H1 (cell line): ENCODE results near the gene HLA-A. TPM values are rescaled to one million over a fixed set of nuclear protein-coding genes. Genes with fewer than 3 reads are reported as not detected.

ENCODE experiments used
- CTCF ChIA-PET: fragments of 300-600 bp; sonication (Branson Sonifier 250); formaldehyde crosslinking; loops from one replicate; lab custom pipeline; 2021; ENCODE audit not compliant: partially characterized antibody; lab: Charles Lee
- POLR2A ChIA-PET: fragments of 300-600 bp; sonication (Branson Sonifier 250); formaldehyde crosslinking; loops from one replicate; lab custom pipeline; 2021; ENCODE audit warnings: inconsistent platforms; ENCODE audit not compliant: partially characterized antibody; lab: Charles Lee
- DNase-seq, 2 experiments: peaks; one replicate each; pipeline versions ENCODE4 v3.0.0 to v3.0.0-alpha.2; 2010 to 2022; ENCODE audit warnings: low spot score in 2 of 2, low read depth in 1 of 2, mixed read lengths in 1 of 2
- FAIRE-seq: peaks from 2 replicates; lab custom pipeline; 2011; peaks lifted over from hg19 to GRCh38; lab: Jason Lieb, UNC
- H2AFZ ChIP-seq: 2 replicates; pipeline ENCODE4 v1.8.1; 2012; ENCODE audit warnings: low read length, inconsistent platforms
- H2AK5ac ChIP-seq: 2 replicates; pipeline ENCODE4 v1.6.1; 2013; ENCODE audit warnings: low read depth, low read length
- H2BK120ac ChIP-seq: replicated peaks from 2 replicates; pipeline ENCODE3; 2013; ENCODE audit warnings: low read depth, low read length, inconsistent platforms
- H2BK12ac ChIP-seq: 2 replicates; pipeline ENCODE4 v1.6.1; 2013; ENCODE audit warnings: low read depth, low read length
- H2BK15ac ChIP-seq: 2 replicates; pipeline ENCODE4 v1.6.1; 2013; ENCODE audit warnings: low read length
- H2BK20ac ChIP-seq: 2 replicates; pipeline ENCODE4 v1.6.1; 2013; ENCODE audit warnings: low read length
- H2BK5ac ChIP-seq: 2 replicates; pipeline ENCODE4 v1.6.1; 2013; ENCODE audit warnings: low read depth, low read length
- H3K14ac ChIP-seq: 2 replicates; pipeline ENCODE4 v1.6.1; 2013; ENCODE audit warnings: inconsistent platforms; ENCODE audit not compliant: insufficient read length
- H3K18ac ChIP-seq: 2 replicates; pipeline ENCODE4 v1.6.1; 2013; ENCODE audit warnings: low read length; ENCODE audit errors: extremely low read depth
- H3K23ac ChIP-seq: 2 replicates; pipeline ENCODE4 v1.6.1; 2013; ENCODE audit warnings: inconsistent platforms; ENCODE audit not compliant: insufficient read length
- H3K23me2 ChIP-seq: 2 replicates; pipeline ENCODE4 v1.6.1; 2013; ENCODE audit warnings: low read depth, low read length
- H3K27ac ChIP-seq: 2 replicates; pipeline ENCODE4 v1.6.1; 2011; ENCODE audit warnings: low read depth, low read length, inconsistent platforms
- H3K27me3 ChIP-seq, 4 experiments: replicated peaks in 1 of 4; 1 replicate in 1 of 4; 2 replicates in 3 of 4; pipeline versions ENCODE4 v1.6.1 to v1.8.1; 2011 to 2013; ENCODE audit warnings: low read length in 3 of 4, mild to moderate bottlenecking in 3 of 4, inconsistent platforms in 2 of 4, mixed read lengths in 2 of 4, moderate library complexity in 1 of 4; ENCODE audit not compliant: control insufficient read depth in 3 of 4, insufficient read depth in 3 of 4; ENCODE audit errors: extremely low read depth in 1 of 4
- H3K36me3 ChIP-seq, 4 experiments: 2 replicates each; pipeline versions ENCODE4 v1.6.1 to v1.8.1; 2011 to 2013; ENCODE audit warnings: mild to moderate bottlenecking in 4 of 4, low read length in 3 of 4, moderate library complexity in 2 of 4, control low read depth in 1 of 4, inconsistent platforms in 1 of 4; ENCODE audit not compliant: insufficient read depth in 4 of 4, control insufficient read depth in 2 of 4
- H3K4ac ChIP-seq: replicated peaks from 2 replicates; pipeline ENCODE3; 2013; ENCODE audit warnings: low read length, low read depth, mixed read lengths, inconsistent platforms; ENCODE audit not compliant: insufficient read length
- H3K4me1 ChIP-seq, 4 experiments: replicated peaks in 1 of 4; 1 replicate in 1 of 4; 2 replicates in 3 of 4; pipeline versions ENCODE4 v1.6.1 to v1.8.1; 2011 to 2013; ENCODE audit warnings: low read length in 3 of 4, inconsistent platforms in 2 of 4, mixed read lengths in 1 of 4; ENCODE audit not compliant: insufficient read depth in 4 of 4, control insufficient read depth in 3 of 4
- H3K4me2 ChIP-seq, 2 experiments: 2 replicates each; pipeline versions ENCODE4 v1.6.1 to v1.8.1; 2011 to 2013; ENCODE audit warnings: low read depth in 2 of 2, low read length in 2 of 2, control low read depth in 1 of 2, inconsistent platforms in 1 of 2, mild to moderate bottlenecking in 1 of 2; ENCODE audit not compliant: insufficient read depth in 1 of 2
- H3K4me3 ChIP-seq, 4 experiments: fragments of 200-600, 300-600 bp in 1 of 4; sonication (generic), shearing (Covaris generic), sonication (Bioruptor Twin) in 1 of 4; 2 replicates each; pipeline versions ENCODE4 v1.5.1 to v1.8.1; 2011 to 2016; ENCODE audit warnings: low read length in 4 of 4, low read depth in 3 of 4, control low read depth in 2 of 4, inconsistent platforms in 2 of 4, mild to moderate bottlenecking in 2 of 4, mixed read lengths in 1 of 4, moderate library complexity in 1 of 4; ENCODE audit not compliant: insufficient read depth in 2 of 4; ENCODE audit errors: extremely low read depth in 1 of 4
- H3K56ac ChIP-seq: replicated peaks from 2 replicates; pipeline ENCODE3; 2013; ENCODE audit warnings: low read depth, mild to moderate bottlenecking, mixed read lengths, low read length, inconsistent platforms; ENCODE audit not compliant: insufficient read length
- H3K79me1 ChIP-seq: 2 replicates; pipeline ENCODE4 v1.6.1; 2013; ENCODE audit warnings: low read depth, low read length, control low read depth
- H3K79me2 ChIP-seq, 2 experiments: 2 replicates each; pipeline versions ENCODE4 v1.6.1 to v1.8.1; 2012 to 2013; ENCODE audit warnings: low read length in 2 of 2, mild to moderate bottlenecking in 2 of 2, inconsistent platforms in 1 of 2; ENCODE audit not compliant: insufficient read depth in 2 of 2, control insufficient read depth in 1 of 2
- H3K9ac ChIP-seq, 4 experiments: replicated peaks in 1 of 4; 1 replicate in 1 of 4; 2 replicates in 3 of 4; pipeline versions ENCODE4 v1.6.1 to v1.8.1; 2011 to 2013; ENCODE audit warnings: low read depth in 3 of 4, low read length in 3 of 4, control low read depth in 2 of 4, mild to moderate bottlenecking in 2 of 4, moderate library complexity in 2 of 4, inconsistent platforms in 1 of 4; ENCODE audit errors: extremely low read depth in 1 of 4
- H3K9me3 ChIP-seq, 2 experiments: 2 replicates each; pipeline versions ENCODE4 v1.6.1 to v1.8.1; 2012 to 2013; ENCODE audit warnings: mild to moderate bottlenecking in 2 of 2, moderate library complexity in 2 of 2, control low read depth in 1 of 2, inconsistent platforms in 1 of 2, low read depth in 1 of 2, low read length in 1 of 2, mixed read lengths in 1 of 2; ENCODE audit not compliant: insufficient read depth in 2 of 2
- H4K20me1 ChIP-seq, 2 experiments: replicated peaks in 1 of 2; 2 replicates each; pipeline versions ENCODE3 to v1.8.1; 2011 to 2013; ENCODE audit warnings: inconsistent platforms in 2 of 2, low read length in 2 of 2, mild to moderate bottlenecking in 1 of 2; ENCODE audit not compliant: insufficient read depth in 2 of 2, control insufficient read depth in 1 of 2
- H4K5ac ChIP-seq: 2 replicates; pipeline ENCODE4 v1.6.1; 2013; ENCODE audit warnings: low read length, low read depth, mixed read lengths, inconsistent platforms; ENCODE audit not compliant: insufficient read length
- H4K8ac ChIP-seq: 2 replicates; pipeline ENCODE4 v1.8.0; 2013; ENCODE audit warnings: mild to moderate bottlenecking, moderate library complexity, low read length, inconsistent platforms; ENCODE audit not compliant: insufficient read depth; ENCODE audit errors: extremely low read depth
- H4K91ac ChIP-seq: replicated peaks from 2 replicates; pipeline ENCODE3; 2013; ENCODE audit warnings: low read length, mixed read lengths, inconsistent platforms; ENCODE audit not compliant: insufficient read length
- E2F6 ChIP-seq: IDR thresholded peaks from 2 replicates; pipeline ENCODE4 v1.6.1; 2012; ENCODE audit warnings: inconsistent platforms
- NRF1 ChIP-seq: IDR thresholded peaks from 2 replicates; pipeline ENCODE4 v1.6.1; 2011; ENCODE audit warnings: mild to moderate bottlenecking, low read depth, low read length, improper control_type of control experiment
- RXRA ChIP-seq: IDR thresholded peaks from 2 replicates; pipeline ENCODE4 v1.6.1; 2011; ENCODE audit warnings: low read depth, mild to moderate bottlenecking, low read length, moderate library complexity; ENCODE audit not compliant: insufficient read depth
- SAP30 ChIP-seq: fragments of 300-600 bp; sonication (generic); IDR thresholded peaks from 2 replicates; pipeline ENCODE4 v1.7.1; 2012; ENCODE audit warnings: low read length, moderate library complexity, mild to moderate bottlenecking, inconsistent platforms; ENCODE audit not compliant: insufficient read depth, insufficient replicate concordance
- SP1 ChIP-seq: IDR thresholded peaks from 2 replicates; pipeline ENCODE4 v1.6.1; 2011; ENCODE audit warnings: low read depth, low read length
- TEAD4 ChIP-seq: IDR thresholded peaks from 2 replicates; pipeline ENCODE4 v1.6.1; 2012; ENCODE audit warnings: low read depth, low read length, inconsistent platforms, mixed read lengths
- WGBS, 2 experiments: shearing (Covaris generic) in 1 of 2; methylation state at CpG; one replicate each; pipeline versions ENCODE4 v1.1.6 to v1.1.7; 2013 to 2015; ENCODE audit warnings: low lambda C conversion rate in 2 of 2, mixed read lengths in 2 of 2, inconsistent platforms in 1 of 2, low coverage in 1 of 2, missing lambda C conversion rate in 1 of 2; ENCODE audit not compliant: insufficient replicate concordance in 2 of 2, insufficient coverage in 1 of 2, insufficient read length in 1 of 2; ENCODE audit errors: extremely low coverage in 1 of 2, missing lambda C conversion rate in 1 of 2; 5-methylcytosine and 5-hydroxymethylcytosine counted together
- polyA plus RNA-seq, 7 experiments: library from polyadenylated mRNA; depleted of rRNA in 3 of 7; stranded (reverse) in 5 of 7; unstranded in 2 of 7; fragments of >200 nt in 5 of 7; fragments of 200-250 nt in 2 of 7; gene quantifications; 1 replicate in 5 of 7; 2 replicates in 1 of 7; 4 replicates in 1 of 7; pipeline versions ENCODE4 v1.2.1 to v1.2.3, GENCODE V29; 2011 to 2013; ENCODE audit warnings: missing spikeins in 2 of 7, mixed read lengths in 2 of 7
- total RNA-seq: library from RNA; stranded (reverse); fragmentation: NEBNext Ultra II Directional; extraction: Animal tissue kit (Norgen Biotek cat#: 25700); gene quantifications from 2 replicates; pipeline ENCODE4 v1.2.1, GENCODE V29; 2021
- TF ChIP-seq, protein P1 (sequence below): IDR thresholded peaks from 2 replicates; pipeline ENCODE4 v1.6.1; 2012; ENCODE audit warnings: inconsistent platforms
- TF ChIP-seq, protein P2 (sequence below): IDR thresholded peaks from 2 replicates; pipeline ENCODE4 v1.6.1; 2012; ENCODE audit warnings: low read length, inconsistent platforms

Gene HLA-A
- total and polyA plus RNA-seq, 2 of the 8 experiments (the other 6 are each of a cell fraction or from before 2014, with no cell fraction given): 221 to 474 TPM

DNA sequence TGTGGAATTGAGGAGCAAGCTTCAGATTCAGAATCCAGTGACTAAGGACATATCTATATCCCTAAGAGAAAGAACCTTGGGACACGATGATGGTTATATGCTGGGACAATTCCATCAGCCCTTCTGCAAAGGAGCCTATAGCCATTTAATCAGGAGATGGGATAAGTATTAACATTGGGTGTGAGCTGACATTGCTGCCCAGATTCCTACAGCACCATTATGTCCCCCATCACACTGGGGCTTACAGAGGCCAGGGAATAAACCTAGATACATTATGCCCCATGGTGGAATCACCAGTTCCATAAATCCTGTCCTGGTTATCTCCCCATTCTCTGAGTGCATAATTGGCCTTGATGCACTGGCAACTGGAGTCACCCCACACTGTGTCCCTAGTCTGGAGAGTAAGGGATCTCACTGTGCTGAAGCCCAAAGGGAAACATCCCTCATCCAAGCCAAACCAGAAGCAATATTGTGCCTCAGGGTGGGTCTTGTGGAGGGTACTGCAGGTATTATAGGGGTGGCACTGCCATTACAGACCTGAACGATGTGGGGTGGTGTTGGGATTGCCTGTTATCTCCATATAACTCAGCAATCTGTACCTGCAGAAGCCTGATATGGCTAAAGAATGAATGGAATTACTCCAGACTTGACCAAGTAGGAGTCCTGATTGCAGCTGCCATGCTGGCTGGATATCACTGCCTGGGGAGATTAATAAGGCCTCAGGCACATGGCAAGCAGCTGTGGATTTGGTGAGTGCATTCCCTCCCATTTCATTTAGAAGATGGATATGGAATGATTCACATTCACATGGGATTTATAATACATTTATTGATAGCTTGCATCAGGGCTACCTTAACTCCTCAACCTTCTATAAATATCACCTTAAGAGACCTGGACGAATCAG is 5.0 kb downstream of the HLA-A start:
- H4K8ac ChIP-seq: no peak overlapping the region
- H3K4me3 ChIP-seq: no peak overlapping the region
- H3K27ac ChIP-seq: no peak overlapping the region
- H3K9ac ChIP-seq: no peak overlapping the region
- no peak overlapping the region for H2AFZ ChIP-seq
- H2BK12ac ChIP-seq: no peak overlapping the region
- H4K5ac ChIP-seq: no peak overlapping the region
- H3K4me2 ChIP-seq: no peak overlapping the region
- no peak overlapping the region for H3K14ac ChIP-seq
- no peak overlapping the region for H3K56ac ChIP-seq
- peaks cover 0 to 4% of the 10 kb centered on the region in 2 experiments for H4K20me1 ChIP-seq
- POLR2A ChIA-PET: interaction anchor here (0.8 to 1.1 kb wide), 2 partner anchors 17 to 194 kb away, joined by 3 read pairs; no protein-coding TSS in a partner anchor
- H3K23ac ChIP-seq: no peak overlapping the region
- H3K18ac ChIP-seq: no peak overlapping the region
- CTCF ChIA-PET: interaction anchor here (0.7 kb wide), 1 partner anchor 18 kb away, joined by 3 read pairs; no protein-coding TSS in a partner anchor
- H2BK120ac ChIP-seq: no peak overlapping the region
- no peak overlapping the region for H2BK5ac ChIP-seq
- H2AK5ac ChIP-seq: no peak overlapping the region
- FAIRE-seq: no peak
- peaks cover 0 to 2% (median 0%) of the 10 kb centered on the region in 4 experiments; a peak in 1 of 7 replicates for H3K4me1 ChIP-seq
- H2BK20ac ChIP-seq: no peak overlapping the region
- H3K79me2 ChIP-seq: peaks cover 0 to 5% of the 10 kb centered on the region in 2 experiments; a peak in 1 of 4 replicates
- no peak for DNase-seq
- H3K27me3 ChIP-seq: no peaks in the 10 kb centered on the region
- H3K79me1 ChIP-seq: no peaks in the 10 kb centered on the region
- H4K91ac ChIP-seq: no peak overlapping the region
- no peak overlapping the region for H3K4ac ChIP-seq
- peaks cover 2 to 21% (median 11%) of the 10 kb centered on the region in 4 experiments; a peak in 5 of 8 replicates for H3K36me3 ChIP-seq
- H3K23me2 ChIP-seq: peaks cover 4% of the 10 kb centered on the region; the same call in 1 of the 2 replicates
- no peaks in the 10 kb centered on the region for H3K9me3 ChIP-seq
- WGBS, 2 experiments: 67% methylated on average over 3 of the region's 3 CpGs; no CpG with 5 or more reads in 1 of the 2 experiments
- no peak overlapping the region for H2BK15ac ChIP-seq
- TF ChIP-seq, protein P1, sequence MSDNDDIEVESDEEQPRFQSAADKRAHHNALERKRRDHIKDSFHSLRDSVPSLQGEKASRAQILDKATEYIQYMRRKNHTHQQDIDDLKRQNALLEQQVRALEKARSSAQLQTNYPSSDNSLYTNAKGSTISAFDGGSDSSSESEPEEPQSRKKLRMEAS: no peak
- TF ChIP-seq SP1 (no peak), SAP30 (no peak), RXRA (no peak), E2F6 (no peak), TEAD4 (no peak), NRF1 (no peak)
- TF ChIP-seq, protein P2, sequence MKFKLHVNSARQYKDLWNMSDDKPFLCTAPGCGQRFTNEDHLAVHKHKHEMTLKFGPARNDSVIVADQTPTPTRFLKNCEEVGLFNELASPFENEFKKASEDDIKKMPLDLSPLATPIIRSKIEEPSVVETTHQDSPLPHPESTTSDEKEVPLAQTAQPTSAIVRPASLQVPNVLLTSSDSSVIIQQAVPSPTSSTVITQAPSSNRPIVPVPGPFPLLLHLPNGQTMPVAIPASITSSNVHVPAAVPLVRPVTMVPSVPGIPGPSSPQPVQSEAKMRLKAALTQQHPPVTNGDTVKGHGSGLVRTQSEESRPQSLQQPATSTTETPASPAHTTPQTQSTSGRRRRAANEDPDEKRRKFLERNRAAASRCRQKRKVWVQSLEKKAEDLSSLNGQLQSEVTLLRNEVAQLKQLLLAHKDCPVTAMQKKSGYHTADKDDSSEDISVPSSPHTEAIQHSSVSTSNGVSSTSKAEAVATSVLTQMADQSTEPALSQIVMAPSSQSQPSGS: no peak
